HL-60 (cell line): Measurements from ENCODE around the gene ZNF783.

ENCODE experiments used
- CTCF ChIP-seq: IDR thresholded peaks from one replicate; pipeline ENCODE4 v1.5.1; 2011; ENCODE audit warnings: low read length, control low read depth, inconsistent platforms; ENCODE audit not compliant: insufficient read depth
- GABPA ChIP-seq: IDR thresholded peaks from 2 replicates; pipeline ENCODE4 v1.6.1; 2012; ENCODE audit warnings: low read depth
- POLR2AphosphoS5 ChIP-seq: IDR thresholded peaks from 2 replicates; pipeline ENCODE4 v1.6.1; 2012; ENCODE audit warnings: low read depth
- REST ChIP-seq: IDR thresholded peaks from 2 replicates; pipeline ENCODE4 v1.6.1; 2012; ENCODE audit warnings: low read depth; ENCODE audit not compliant: insufficient replicate concordance
- SPI1 ChIP-seq: IDR thresholded peaks from 2 replicates; pipeline ENCODE4 v1.6.1; 2012; ENCODE audit warnings: low read depth, mild to moderate bottlenecking, borderline replicate concordance

- TF ChIP-seq SPI1 (no peak), CTCF (no peak), REST (no peak), POLR2AphosphoS5 (no peak), GABPA (no peak)
These were observed 21.3 kb downstream of the ZNF783 start for GRCh38 chr7:149283321-149283720.
